ENCODE results near the gene NSMF. TPM values are rescaled to one million over a fixed set of nuclear protein-coding genes. Genes with fewer than 3 reads are reported as not detected.

NSMF gene
- total and polyA plus RNA-seq, 2 of the 4 experiments (the other 2 are of a cell fraction) = 7.7 to 40.9 TPM

DNA sequence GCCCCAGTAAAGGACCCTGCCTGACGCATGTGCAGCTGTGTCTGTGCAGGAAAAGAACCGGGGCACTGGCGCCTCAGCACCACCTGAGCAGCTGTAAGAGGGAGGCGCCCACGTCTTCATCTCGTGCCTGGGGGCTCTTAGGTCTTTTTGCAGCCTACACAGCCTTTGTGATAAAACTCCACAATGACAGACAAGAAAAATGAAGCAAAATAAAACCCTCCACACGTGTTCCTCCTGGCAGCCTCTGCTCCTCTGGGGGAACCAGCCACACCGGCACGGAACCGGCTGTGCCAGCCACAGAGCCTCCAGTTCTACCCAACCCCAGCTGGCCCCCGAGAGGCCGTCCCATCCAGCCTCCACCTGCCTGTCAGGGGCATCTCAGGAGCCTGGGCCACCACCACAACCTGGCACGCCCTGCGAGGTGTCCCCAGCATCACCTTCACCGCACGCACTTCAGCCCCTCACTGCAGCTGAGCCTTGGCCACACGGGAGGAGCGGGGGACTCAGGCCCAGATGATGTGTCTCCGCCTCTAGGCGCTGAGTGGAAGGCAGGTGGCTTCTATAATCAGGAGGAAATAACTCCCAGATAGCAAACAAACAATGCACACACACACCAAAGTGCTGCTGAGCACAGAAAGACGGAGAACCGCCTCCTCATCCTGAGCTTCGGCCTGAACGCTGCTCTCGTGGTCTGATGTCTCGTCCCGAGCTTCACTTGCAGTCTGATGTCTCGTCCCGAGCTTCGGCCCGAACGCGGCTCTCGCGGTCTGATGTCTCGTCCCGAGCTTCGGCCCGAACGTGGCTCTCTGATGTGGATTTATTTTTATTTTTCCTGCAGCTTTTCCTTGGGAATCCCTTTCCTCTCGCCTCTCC, 28.6 kb upstream of the NSMF start:
- ChIA-PET POLR2A (ENCODE audit: unreplicated experiment) (no interaction called here), CTCF (interaction anchor here (0.5 to 0.6 kb wide), 2 partner anchors 18 to 22 kb away, joined by 4 to 5 read pairs; no protein-coding TSS in a partner anchor)
- Histone ChIP-seq H3K27me3 (ENCODE audit: control insufficient read depth, insufficient read depth, low read length) (peaks cover 28% of the 10 kb centered on the region), H2BK120ac (ENCODE audit: low read depth, low read length) (no peak overlapping the region), H3K4me3 (ENCODE audit: insufficient read depth, low read depth, low read length) (no peak overlapping the region), H3K9me3 (ENCODE audit: control insufficient read depth, insufficient read depth, low read length) (no peaks in the 10 kb centered on the region), H3K4ac (ENCODE audit: low read depth, low read length) (no peak overlapping the region), H4K91ac (ENCODE audit: insufficient read depth, low read depth, low read length) (no peak overlapping the region), H3K56ac (ENCODE audit: extremely low read depth, insufficient read depth, low read length) (no peak overlapping the region), H3K9ac (ENCODE audit: low read depth, low read length) (no peak overlapping the region), H3K4me2 (ENCODE audit: low read depth, low read length) (no peak overlapping the region), H3K14ac (replicated peaks; ENCODE audit: low read depth, low read length) (no peak overlapping the region), H4K20me1 (ENCODE audit: insufficient read depth, low read length) (peaks cover 6% of the 10 kb centered on the region; the same call in 1 of the 2 replicates), H3K36me3 (ENCODE audit: control insufficient read depth, insufficient read depth, low read length) (no peaks in the 10 kb centered on the region), H4K8ac (ENCODE audit: low read depth in 2 of 2, low read length in 2 of 2) (no peak overlapping the region), H2BK20ac (ENCODE audit: low read depth, low read length) (no peak overlapping the region), H3K79me1 (ENCODE audit: low read depth in 1 of 2, low read length in 2 of 2) (no peaks in the 10 kb centered on the region), H2AK9ac (replicated peaks; ENCODE audit: low read depth, low read length, poor library complexity) (no peak overlapping the region), H3K27ac (ENCODE audit: insufficient read depth, low read length) (no peak overlapping the region), H2AFZ (replicated peaks; ENCODE audit: low read length, poor library complexity) (peak overlapping the region; percentile 35), H3K4me1 (ENCODE audit: control insufficient read depth, insufficient read depth, low read length) (peaks cover 2% of the 10 kb centered on the region; the same call in 1 of the 2 replicates), H2BK5ac (ENCODE audit: low read depth, low read length, poor library complexity, severe bottlenecking) (no peak overlapping the region), H4K5ac (ENCODE audit: low read depth, low read length) (no peak overlapping the region), H3K23ac (ENCODE audit: low read depth, low read length) (no peak overlapping the region), H3K9me1 (ENCODE audit: insufficient read depth, low read length) (no peaks in the 10 kb centered on the region; the same call in 1 of the 2 replicates), H2BK15ac (ENCODE audit: low read depth, low read length) (no peak overlapping the region), H2AK5ac (ENCODE audit: low read depth, low read length) (no peak overlapping the region), H3K18ac (ENCODE audit: low read depth, low read length) (no peak overlapping the region)
- BruUV-seq (replicated peaks) = no TSS peak
- ATAC-seq (ENCODE audit: low read depth) (peak; percentile 22; the same call in 1 of the 2 replicates), DNase-seq (no peak)
- WGBS, 2 experiments (ENCODE audit: extremely low coverage in 2 of 2, insufficient read length in 1 of 2) = 21% methylated on average over 13 of the region's 41 CpGs; no CpG with 5 or more reads in 1 of the 2 experiments
- intact Hi-C loops (cut with micrococcal nuclease) (no loop called here), in situ Hi-C loops (cut with MboI; ENCODE audit: low sequenced_read_pairs) (no loop called here), dilution Hi-C loops (cut with HindIII; ENCODE audit: low sequenced_read_pairs, unreplicated experiment) (no loop called here)
- TF ChIP-seq, protein P1, sequence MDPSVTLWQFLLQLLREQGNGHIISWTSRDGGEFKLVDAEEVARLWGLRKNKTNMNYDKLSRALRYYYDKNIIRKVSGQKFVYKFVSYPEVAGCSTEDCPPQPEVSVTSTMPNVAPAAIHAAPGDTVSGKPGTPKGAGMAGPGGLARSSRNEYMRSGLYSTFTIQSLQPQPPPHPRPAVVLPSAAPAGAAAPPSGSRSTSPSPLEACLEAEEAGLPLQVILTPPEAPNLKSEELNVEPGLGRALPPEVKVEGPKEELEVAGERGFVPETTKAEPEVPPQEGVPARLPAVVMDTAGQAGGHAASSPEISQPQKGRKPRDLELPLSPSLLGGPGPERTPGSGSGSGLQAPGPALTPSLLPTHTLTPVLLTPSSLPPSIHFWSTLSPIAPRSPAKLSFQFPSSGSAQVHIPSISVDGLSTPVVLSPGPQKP (IDR thresholded peaks at IDR 0.05; ENCODE audit: borderline replicate concordance, low read depth, low read length) = no peak
- TF ChIP-seq RFX5 (IDR thresholded peaks at IDR 0.05; ENCODE audit: low read depth, low read length) (no peak), NFE2L2 (IDR thresholded peaks at IDR 0.05; ENCODE audit: low read depth, low read length) (no peak), SMC3 (IDR thresholded peaks at IDR 0.05; ENCODE audit: low read depth, low read length) (no peak)
- TF ChIP-seq, protein P2, sequence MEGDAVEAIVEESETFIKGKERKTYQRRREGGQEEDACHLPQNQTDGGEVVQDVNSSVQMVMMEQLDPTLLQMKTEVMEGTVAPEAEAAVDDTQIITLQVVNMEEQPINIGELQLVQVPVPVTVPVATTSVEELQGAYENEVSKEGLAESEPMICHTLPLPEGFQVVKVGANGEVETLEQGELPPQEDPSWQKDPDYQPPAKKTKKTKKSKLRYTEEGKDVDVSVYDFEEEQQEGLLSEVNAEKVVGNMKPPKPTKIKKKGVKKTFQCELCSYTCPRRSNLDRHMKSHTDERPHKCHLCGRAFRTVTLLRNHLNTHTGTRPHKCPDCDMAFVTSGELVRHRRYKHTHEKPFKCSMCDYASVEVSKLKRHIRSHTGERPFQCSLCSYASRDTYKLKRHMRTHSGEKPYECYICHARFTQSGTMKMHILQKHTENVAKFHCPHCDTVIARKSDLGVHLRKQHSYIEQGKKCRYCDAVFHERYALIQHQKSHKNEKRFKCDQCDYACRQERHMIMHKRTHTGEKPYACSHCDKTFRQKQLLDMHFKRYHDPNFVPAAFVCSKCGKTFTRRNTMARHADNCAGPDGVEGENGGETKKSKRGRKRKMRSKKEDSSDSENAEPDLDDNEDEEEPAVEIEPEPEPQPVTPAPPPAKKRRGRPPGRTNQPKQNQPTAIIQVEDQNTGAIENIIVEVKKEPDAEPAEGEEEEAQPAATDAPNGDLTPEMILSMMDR (conservative IDR thresholded peaks at IDR 0.05; ENCODE audit: low read depth, low read length) = no peak

Measured in IMR-90 (cell line).